Thyroid gland (tissue), 4 donors: ENCODE data around the gene TNPO3.

Source experiments
- CTCF ChIP-seq, 6 experiments: fragments of 200-600 bp in 3 of 6; fragments of 450-650 bp in 3 of 6; sonication (generic) in 3 of 6; IDR thresholded peaks; one replicate each; pipeline ENCODE4 v1.5.1; 2016 to 2019; ENCODE audit warnings: antibody characterized with exemption in 6 of 6, mild to moderate bottlenecking in 2 of 6, inconsistent platforms in 1 of 6, moderate library complexity in 1 of 6
- POLR2A ChIP-seq, 2 donors: fragments of 450-650 bp; IDR thresholded peaks; one replicate each; pipeline ENCODE4 v1.6.1; 2017; ENCODE audit warnings: antibody characterized with exemption in 2 of 2, mild to moderate bottlenecking in 2 of 2, moderate library complexity in 1 of 2

- TF ChIP-seq CTCF (IDR thresholded peaks at IDR 0.05), result no peak
- TF ChIP-seq POLR2A (IDR thresholded peaks at IDR 0.05), result no peak
These were observed 65.0 kb downstream of the TNPO3 start for GRCh38 chr7:128989961-128990360.
